ENCODE measurements around the gene GSK3B. TPM values are rescaled to one million over a fixed set of nuclear protein-coding genes. Genes with fewer than 3 reads are reported as not detected.

The GSK3B gene
- total and polyA plus RNA-seq, 2 experiments from 2014 or later, result 29.0 to 45.3 TPM

GRCh38 chr3:119856695-119857094, 237.6 kb downstream of the GSK3B start:
- H3K36me3 Mint-ChIP-seq (ENCODE audit: low read depth), result peaks cover 68% of the 10 kb centered on the region
- Histone ChIP-seq H3K27ac (ENCODE audit: low read depth) (no peak overlapping the region), H2AFZ (no peak overlapping the region), H3K4me2 (no peak overlapping the region), H3F3A (replicated peaks; ENCODE audit: low read depth) (no peaks in the 10 kb centered on the region), H3K9me2 (ENCODE audit: insufficient read depth) (no peaks in the 10 kb centered on the region; the same call in none of the 2 replicates), H3K79me2 (replicated peaks; ENCODE audit: insufficient read depth) (no peaks in the 10 kb centered on the region), H4K20me1 (replicated peaks; ENCODE audit: insufficient read depth) (no peaks in the 10 kb centered on the region), H3K4me1 (ENCODE audit: insufficient read depth) (no peaks in the 10 kb centered on the region), H3K27me3 (ENCODE audit: insufficient read depth) (no peaks in the 10 kb centered on the region), H3K4me3 (no peak overlapping the region), H3K36me3 (ENCODE audit: insufficient read depth) (peaks cover 9% of the 10 kb centered on the region; the same call in 1 of the 2 replicates)
- ATAC-seq (no peak), DNase-seq (ENCODE audit: low spot score) (no peak)
- no peaks in the 10 kb centered on the region; the same call in 1 of the 3 replicates for H3K9me3 Mint-ChIP-seq
- no peak overlapping the region for H3K27ac Mint-ChIP-seq
- no peak overlapping the region for H3K4me3 Mint-ChIP-seq
- no peaks in the 10 kb centered on the region for H3K4me1 Mint-ChIP-seq
- no peak for TF ChIP-seq REST (IDR thresholded peaks at IDR 0.05; ENCODE audit: unreplicated experiment)
- TF ChIP-seq ZNF114 (CRISPR knock-in tag; IDR thresholded peaks at IDR 0.05), result no peak
- TF ChIP-seq ETS1 (IDR thresholded peaks at IDR 0.05), result no peak
- TF ChIP-seq ZNF331 (CRISPR knock-in tag; IDR thresholded peaks at IDR 0.05; ENCODE audit: low read depth), result no peak
- no peak for TF ChIP-seq POLR2AphosphoS5 (IDR thresholded peaks at IDR 0.05; ENCODE audit: low read depth)
- TF ChIP-seq STAT1 (IDR thresholded peaks at IDR 0.05; ENCODE audit: unreplicated experiment), result no peak
- no peak for TF ChIP-seq CTCF (conservative IDR thresholded peaks at IDR 0.05; ENCODE audit: low read depth in 2 of 2)
- no peak for TF ChIP-seq EZH2 (IDR thresholded peaks at IDR 0.05; ENCODE audit: low read depth, unreplicated experiment)
- TF ChIP-seq EZH2phosphoT487 (IDR thresholded peaks at IDR 0.05; ENCODE audit: unreplicated experiment), result no peak
- TF ChIP-seq NANOG (IDR thresholded peaks at IDR 0.05; ENCODE audit: borderline replicate concordance), result no peak
- TF ChIP-seq ZNF462 (CRISPR knock-in tag; IDR thresholded peaks at IDR 0.05), result no peak
- no peak for TF ChIP-seq CREB1 (CRISPR knock-in tag; IDR thresholded peaks at IDR 0.05; ENCODE audit: low read depth)
- TF ChIP-seq JUNB (IDR thresholded peaks at IDR 0.05; ENCODE audit: unreplicated experiment), result no peak
- H3K27me3 Mint-ChIP-seq (ENCODE audit: insufficient read depth, low read depth, poor library complexity), result no peaks in the 10 kb centered on the region

All from GM23338 (cell line).